Measurements from ENCODE around the gene SHC3. TPM values are rescaled to one million over a fixed set of nuclear protein-coding genes. Genes with fewer than 3 reads are reported as not detected.

Gene SHC3
- total RNA-seq, 1 donor from 2014 or later: 0.96 TPM

GRCh38 chr9:88985616-88986015, 193.0 kb downstream of the SHC3 start:
- Histone ChIP-seq H3K27ac (replicated peaks) (no peak overlapping the region), H3K27me3 (ENCODE audit: low read depth) (peaks cover 1% of the 10 kb centered on the region), H3K36me3 (no peaks in the 10 kb centered on the region), H3K4me3 (no peak overlapping the region), H3K4me1 (peaks cover 7% of the 10 kb centered on the region), H3K9me3 (replicated peaks) (peaks cover 13% of the 10 kb centered on the region)
- no peak for TF ChIP-seq CTCF (IDR thresholded peaks at IDR 0.05; ENCODE audit: borderline replicate concordance)
- intact Hi-C loops (cut with micrococcal nuclease): no loop called here
- no peak for DNase-seq

- no peak overlapping the region for H3K27ac ChIP-seq (replicated peaks)
- TF ChIP-seq CTCF (IDR thresholded peaks at IDR 0.05; ENCODE audit: borderline replicate concordance): no peak
- intact Hi-C loops (cut with micrococcal nuclease): no loop called here
- H3K4me3 ChIP-seq: no peak overlapping the region
- H3K27me3 ChIP-seq (ENCODE audit: low read depth): no peaks in the 10 kb centered on the region
- peaks cover 13% of the 10 kb centered on the region for H3K9me3 ChIP-seq (replicated peaks)
- peaks cover 5% of the 10 kb centered on the region for H3K4me1 ChIP-seq
- H3K36me3 ChIP-seq: no peaks in the 10 kb centered on the region
- DNase-seq: no peak
These were observed 194.1 kb downstream of the SHC3 start for GRCh38 chr9:88984543-88984883.

GRCh38 chr9:88983865-88984542, 194.6 kb downstream of the SHC3 start:
- Histone ChIP-seq H3K27ac (replicated peaks) (no peak overlapping the region), H3K27me3 (ENCODE audit: low read depth) (no peaks in the 10 kb centered on the region), H3K4me1 (peaks cover 4% of the 10 kb centered on the region), H3K9me3 (replicated peaks) (peaks cover 13% of the 10 kb centered on the region), H3K4me3 (no peak overlapping the region), H3K36me3 (no peaks in the 10 kb centered on the region)
- intact Hi-C loops (cut with micrococcal nuclease): no loop called here
- no peak for DNase-seq
- no peak for TF ChIP-seq CTCF (IDR thresholded peaks at IDR 0.05; ENCODE audit: borderline replicate concordance)

GRCh38 chr9:88980740-88981203, 197.8 kb downstream of the SHC3 start:
- H3K4me3 ChIP-seq: no peak overlapping the region
- H3K9me3 ChIP-seq (replicated peaks): peaks cover 13% of the 10 kb centered on the region
- DNase-seq: no peak
- no peak overlapping the region for H3K27ac ChIP-seq (replicated peaks)
- H3K4me1 ChIP-seq: peaks cover 21% of the 10 kb centered on the region
- intact Hi-C loops (cut with micrococcal nuclease): no loop called here
- H3K27me3 ChIP-seq (ENCODE audit: low read depth): no peaks in the 10 kb centered on the region
- no peaks in the 10 kb centered on the region for H3K36me3 ChIP-seq
- no peak for TF ChIP-seq CTCF (IDR thresholded peaks at IDR 0.05; ENCODE audit: borderline replicate concordance)

GRCh38 chr9:88979791-88980190, 198.8 kb downstream of the SHC3 start:
- no peak overlapping the region for H3K27ac ChIP-seq (replicated peaks)
- intact Hi-C loops (cut with micrococcal nuclease): no loop called here
- DNase-seq: no peak

More at GRCh38 chr9:88979791-88980190, 198.8 kb downstream of the SHC3 start:
- Histone ChIP-seq H3K4me3 (no peak overlapping the region), H3K27me3 (ENCODE audit: low read depth) (no peaks in the 10 kb centered on the region), H3K4me1 (peaks cover 21% of the 10 kb centered on the region), H3K9me3 (replicated peaks) (peaks cover 13% of the 10 kb centered on the region), H3K36me3 (no peaks in the 10 kb centered on the region)
- TF ChIP-seq CTCF (IDR thresholded peaks at IDR 0.05; ENCODE audit: borderline replicate concordance): no peak
